Activated T-helper 1 cell treated with anti-CD3 and anti-CD28 coated beads, Interleukin-12 subunit alpha, Interleukin-12 subunit beta, Interleukin-2, Interleukin-4 antibody, amounts not matched to agents 30 ng/mL and 10 ng/mL and 1 ng/mL, durations not matched to agents 14 hours and 24 hours and 36 hours (primary cell): ENCODE data around the gene MAST1. TPM values are rescaled to one million over a fixed set of nuclear protein-coding genes. Genes with fewer than 3 reads are reported as not detected.
"Not testable (repeated sequence)": the region's sequence is repeated elsewhere in the genome, so short reads cannot be mapped to it uniquely, and the experiment has no call there.

ENCODE experiments used
- DNase-seq: peaks from one replicate; pipeline ENCODE4 v3.0.0; 2021; ENCODE audit warnings: low spot score
- H3K27ac Mint-ChIP-seq: one replicate; pipeline ENCODE4 v1.8.0; 2021; ENCODE audit warnings: mild to moderate bottlenecking, mixed read lengths
- H3K27me3 Mint-ChIP-seq: one replicate; pipeline ENCODE4 v1.8.0; 2022; ENCODE audit warnings: mild to moderate bottlenecking, moderate library complexity, mixed read lengths; ENCODE audit not compliant: insufficient read depth
- H3K36me3 Mint-ChIP-seq: one replicate; pipeline ENCODE4 v1.8.0; 2021; ENCODE audit warnings: low read depth, mixed read lengths
- H3K4me1 Mint-ChIP-seq: one replicate; pipeline ENCODE4 v1.8.0; 2021; ENCODE audit warnings: low read depth, mixed read lengths
- H3K4me3 Mint-ChIP-seq: one replicate; pipeline ENCODE4 v1.8.0; 2021; ENCODE audit warnings: mild to moderate bottlenecking, moderate library complexity, mixed read lengths
- H3K9me3 Mint-ChIP-seq: one replicate; pipeline ENCODE4 v1.8.0; 2021; ENCODE audit warnings: mixed read lengths
- intact Hi-C: fragments of 100-400 bp; cut with micrococcal nuclease; formaldehyde crosslinking; loops from one replicate; pipeline ENCODE4 v1.15.1; 2024
- total RNA-seq: library from RNA; stranded (reverse); gene quantifications from 2 replicates; pipeline ENCODE4 v1.2.3, GENCODE V29; 2022

MAST1 gene
- total RNA-seq, 1 donor from 2014 or later: 1.4 TPM

DNA sequence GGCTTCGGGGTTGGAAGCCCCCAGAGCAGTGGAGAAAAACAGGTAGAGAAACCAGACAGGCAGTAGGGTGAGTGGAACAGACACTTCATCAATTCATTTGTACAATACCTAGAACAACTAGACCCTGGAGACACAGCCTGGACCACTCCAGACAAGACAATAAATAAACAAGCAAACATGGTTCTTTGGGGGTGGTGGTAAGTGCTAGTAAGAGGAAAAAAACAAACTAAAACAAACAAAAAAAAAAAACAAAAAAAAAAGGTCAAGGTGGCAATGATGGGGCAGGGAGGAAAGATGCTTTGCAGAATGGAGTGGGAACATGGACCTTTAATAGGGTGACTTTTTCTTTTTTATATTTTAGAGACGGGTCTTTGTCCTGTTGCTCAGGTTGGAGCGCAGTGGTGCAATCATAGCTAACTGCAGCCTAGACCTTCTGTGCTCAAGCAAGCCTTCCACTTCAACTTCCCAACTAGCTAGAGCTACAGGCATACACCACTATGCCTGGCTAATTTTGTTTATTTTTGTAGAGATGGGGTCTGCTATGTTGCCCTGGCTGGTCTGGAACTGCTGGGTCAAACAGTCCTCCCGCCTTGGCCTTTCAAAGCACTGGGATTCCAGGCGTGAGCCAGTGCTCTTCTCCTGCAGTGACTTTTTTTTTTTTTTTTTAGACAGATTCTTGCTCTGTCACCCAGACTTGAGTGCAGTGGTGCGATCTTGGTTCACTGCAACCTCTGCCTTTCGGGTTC is 43.9 kb upstream of the MAST1 start:
- intact Hi-C loops: loop anchor here (1.0 to 5.0 kb wide), 2 partner anchors 74 to 1707 kb away; partner anchors contain the start of gene LDLR
- Mint-ChIP-seq H3K27ac (peak overlapping the region; percentile 96), H3K36me3 (peaks cover 19% of the 10 kb centered on the region), H3K9me3 (no peaks in the 10 kb centered on the region), H3K4me3 (peak overlapping the region; percentile 85), H3K4me1 (peaks cover 36% of the 10 kb centered on the region), H3K27me3 (no peaks in the 10 kb centered on the region)
- no peak for DNase-seq

DNA sequence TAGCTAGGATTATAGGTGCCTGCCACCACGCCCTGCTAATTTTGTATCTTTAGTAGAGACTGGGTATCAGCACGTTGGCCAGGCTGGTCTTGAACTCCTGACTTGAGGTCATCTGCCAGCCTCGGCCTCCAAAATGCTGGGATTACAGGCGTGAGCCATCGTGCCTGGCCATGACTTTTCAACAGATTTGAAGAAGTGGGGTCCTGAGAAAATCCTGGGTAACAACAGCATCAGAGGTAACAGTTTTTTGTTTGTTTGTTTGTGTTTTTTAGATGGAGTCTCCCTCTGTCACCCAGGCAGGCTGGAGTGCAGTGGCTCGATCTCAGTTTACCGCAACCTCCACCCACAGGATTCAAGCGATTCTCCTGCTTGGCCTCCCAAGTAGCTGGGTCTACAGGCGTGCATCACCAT is 43.3 kb upstream of the MAST1 start:
- intact Hi-C loops: loop anchor here (1.0 to 5.0 kb wide), 2 partner anchors 75 to 1708 kb away; partner anchors contain the start of gene LDLR
- Mint-ChIP-seq H3K9me3 (no peaks in the 10 kb centered on the region), H3K4me3 (peak overlapping the region; percentile 85), H3K4me1 (peaks cover 36% of the 10 kb centered on the region), H3K27me3 (no peaks in the 10 kb centered on the region), H3K36me3 (peaks cover 24% of the 10 kb centered on the region), H3K27ac (peak overlapping the region; percentile 96)
- DNase-seq: no peak

GRCh38 chr19:12796146-12797071 is 41.9 kb upstream of the MAST1 start:
- DNase-seq: peak; percentile 75
- Mint-ChIP-seq H3K9me3 (no peaks in the 10 kb centered on the region), H3K27ac (peak overlapping the region; percentile 88), H3K4me1 (peaks cover 35% of the 10 kb centered on the region), H3K36me3 (peaks cover 29% of the 10 kb centered on the region), H3K27me3 (no peaks in the 10 kb centered on the region), H3K4me3 (peak overlapping the region; percentile 72)
- intact Hi-C loops: loop anchor here (1.0 kb wide), 4 partner anchors 19 to 51 kb away; no protein-coding TSS in a partner anchor

DNA sequence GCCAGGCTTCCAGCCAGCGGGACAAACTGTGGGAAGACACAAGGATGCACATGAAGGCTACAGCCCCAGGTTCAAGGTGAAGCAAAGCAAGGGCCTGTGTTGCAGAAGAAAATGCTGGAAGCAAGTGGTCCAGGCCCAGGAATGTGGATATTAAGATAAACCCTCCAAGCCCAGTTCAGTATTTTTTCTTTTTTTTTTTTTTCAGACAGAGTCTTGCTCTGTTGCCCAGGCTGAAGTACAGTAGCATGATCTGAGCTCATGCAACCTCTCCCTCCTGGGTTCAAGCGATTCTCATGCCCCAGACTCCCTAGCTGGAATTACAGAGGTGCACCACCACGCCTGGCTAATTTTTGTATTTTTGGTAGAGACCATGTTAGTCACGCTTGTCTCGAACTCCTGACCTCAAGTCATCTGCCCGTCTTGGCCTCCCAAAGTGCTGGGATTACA is 41.2 kb upstream of the MAST1 start:
- H3K27me3 Mint-ChIP-seq: no peaks in the 10 kb centered on the region
- intact Hi-C loops: no loop called here
- DNase-seq: no peak
- peaks cover 37% of the 10 kb centered on the region for H3K4me1 Mint-ChIP-seq
- no peaks in the 10 kb centered on the region for H3K9me3 Mint-ChIP-seq
- H3K27ac Mint-ChIP-seq: no peak overlapping the region
- H3K4me3 Mint-ChIP-seq: no peak overlapping the region
- H3K36me3 Mint-ChIP-seq: peaks cover 29% of the 10 kb centered on the region

- H3K36me3 Mint-ChIP-seq: peaks cover 27% of the 10 kb centered on the region
- intact Hi-C loops, H3K27me3 Mint-ChIP-seq, DNase-seq, H3K4me3 Mint-ChIP-seq, H3K9me3 Mint-ChIP-seq, H3K27ac Mint-ChIP-seq: not testable (repeated sequence)
- peaks cover 41% of the 10 kb centered on the region for H3K4me1 Mint-ChIP-seq
Measured at GRCh38 chr19:12797607-12798006, 40.7 kb upstream of the MAST1 start.

DNA sequence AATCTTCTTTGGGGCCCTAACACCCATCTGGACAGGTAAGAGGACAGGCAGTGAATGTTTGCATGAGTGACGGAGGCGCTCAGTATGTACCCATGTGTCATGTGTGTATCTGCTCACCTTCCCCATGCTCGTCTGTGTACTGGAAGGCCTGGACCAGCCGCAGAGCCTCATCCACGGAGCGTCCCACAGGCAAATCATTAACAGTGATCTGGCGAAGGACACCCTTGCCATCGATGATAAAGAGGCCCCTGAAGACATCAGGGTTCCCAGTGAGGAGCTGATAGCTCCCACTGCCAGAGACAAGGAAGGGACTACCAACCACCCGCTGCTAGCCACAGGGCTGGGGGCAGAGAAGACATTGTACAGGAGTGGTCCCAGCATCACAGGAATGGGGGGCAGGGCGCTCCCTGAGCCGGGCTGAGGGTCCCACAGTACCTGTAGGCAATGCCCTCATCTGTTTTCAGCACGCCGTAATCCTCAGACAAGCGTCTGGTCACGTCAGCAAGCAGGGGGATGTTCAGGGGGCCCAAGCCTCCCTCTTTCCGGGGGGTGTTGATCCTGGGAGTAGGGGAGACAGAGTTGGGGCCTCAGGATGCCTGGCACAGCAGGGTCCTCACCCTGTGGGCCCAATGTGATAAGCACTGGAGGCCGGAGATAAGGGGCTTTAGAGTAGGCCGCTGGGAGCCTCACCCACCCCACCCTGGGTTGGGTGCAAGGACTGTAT is 38.4 kb upstream of the MAST1 start:
- H3K27ac Mint-ChIP-seq: no peak overlapping the region
- peak overlapping the region; percentile 87 for H3K4me3 Mint-ChIP-seq
- DNase-seq: no peak
- H3K36me3 Mint-ChIP-seq: peaks cover 17% of the 10 kb centered on the region
- no peaks in the 10 kb centered on the region for H3K27me3 Mint-ChIP-seq
- H3K4me1 Mint-ChIP-seq: peaks cover 33% of the 10 kb centered on the region
- intact Hi-C loops: no loop called here
- H3K9me3 Mint-ChIP-seq: no peaks in the 10 kb centered on the region

GRCh38 chr19:12800466-12800770 is 37.9 kb upstream of the MAST1 start:
- Mint-ChIP-seq H3K4me1 (peaks cover 32% of the 10 kb centered on the region), H3K36me3 (peaks cover 17% of the 10 kb centered on the region), H3K27me3 (no peaks in the 10 kb centered on the region), H3K4me3 (peak overlapping the region; percentile 87), H3K27ac (peak overlapping the region; percentile 80), H3K9me3 (no peaks in the 10 kb centered on the region)
- intact Hi-C loops: no loop called here
- no peak for DNase-seq

DNA sequence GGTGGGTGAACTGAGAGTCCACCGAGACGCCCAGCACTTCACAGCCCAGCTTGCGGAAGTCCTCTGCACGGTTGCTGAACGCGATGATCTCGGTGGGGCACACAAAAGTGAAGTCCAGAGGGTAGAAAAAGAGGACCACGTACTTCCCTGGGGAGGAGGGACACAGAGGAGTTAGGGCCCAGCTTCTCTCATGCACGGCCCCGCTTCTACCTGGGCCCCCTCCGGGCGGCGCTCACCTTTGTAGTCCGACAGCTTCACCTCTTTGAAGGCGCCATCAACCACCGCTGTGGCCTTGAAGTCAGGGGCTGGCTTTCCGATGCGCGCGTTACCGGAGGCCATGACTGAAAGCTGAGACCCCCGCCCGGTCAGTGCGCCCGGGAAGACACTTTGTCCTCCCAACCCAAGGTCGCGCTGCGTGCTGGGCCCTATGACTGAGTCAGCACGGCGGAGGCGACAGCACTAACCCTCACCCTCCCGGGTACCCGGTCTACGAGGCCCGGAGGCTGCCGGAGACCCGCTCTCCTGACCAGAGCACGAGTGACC is 37.3 kb upstream of the MAST1 start:
- Mint-ChIP-seq H3K27ac (peak overlapping the region; percentile 80), H3K4me1 (peaks cover 29% of the 10 kb centered on the region), H3K9me3 (no peaks in the 10 kb centered on the region), H3K36me3 (peaks cover 17% of the 10 kb centered on the region), H3K4me3 (peak overlapping the region; percentile 87), H3K27me3 (no peaks in the 10 kb centered on the region)
- intact Hi-C loops: no loop called here
- no peak for DNase-seq

- Mint-ChIP-seq H3K27me3 (no peaks in the 10 kb centered on the region), H3K4me1 (peaks cover 29% of the 10 kb centered on the region), H3K9me3 (no peaks in the 10 kb centered on the region), H3K36me3 (peaks cover 15% of the 10 kb centered on the region), H3K4me3 (peak within 1 kb of the TSS; percentile 87), H3K27ac (peak within 1 kb of the TSS; percentile 80)
- peak; percentile 74 for DNase-seq
- intact Hi-C loops: no loop called here
Measured at GRCh38 chr19:12801466-12802266, 36.6 kb upstream of the MAST1 start, which contains the start of the genes PRDX2 and THSD8. TSS of gene PRDX2 (minus strand) at chr19:12801800. CDS start at chr19:12801261, 539 bp downstream. TSS of gene THSD8 (plus strand) at chr19:12802069. CDS start at chr19:12802072, 3 bp downstream.

GRCh38 chr19:12802267-12803106 is 35.8 kb upstream of the MAST1 start:
- Mint-ChIP-seq H3K27me3 (no peaks in the 10 kb centered on the region), H3K36me3 (peaks cover 15% of the 10 kb centered on the region), H3K27ac (peak overlapping the region; percentile 68), H3K9me3 (no peaks in the 10 kb centered on the region), H3K4me3 (peak overlapping the region; percentile 87), H3K4me1 (peaks cover 27% of the 10 kb centered on the region)
- intact Hi-C loops: no loop called here
- DNase-seq: no peak

GRCh38 chr19:12804051-12804450 is 34.3 kb upstream of the MAST1 start:
- DNase-seq: no peak
- intact Hi-C loops: no loop called here
- Mint-ChIP-seq H3K27ac (no peak overlapping the region), H3K27me3 (no peaks in the 10 kb centered on the region), H3K4me1 (peaks cover 27% of the 10 kb centered on the region), H3K9me3 (no peaks in the 10 kb centered on the region), H3K36me3 (peaks cover 18% of the 10 kb centered on the region), H3K4me3 (no peak overlapping the region)
